Measurements from ENCODE around the gene PIP5K1B.
"Not testable (repeated sequence)": the region's sequence is repeated elsewhere in the genome, so short reads cannot be mapped to it uniquely, and the experiment has no call there.

Gene PIP5K1B

DNA sequence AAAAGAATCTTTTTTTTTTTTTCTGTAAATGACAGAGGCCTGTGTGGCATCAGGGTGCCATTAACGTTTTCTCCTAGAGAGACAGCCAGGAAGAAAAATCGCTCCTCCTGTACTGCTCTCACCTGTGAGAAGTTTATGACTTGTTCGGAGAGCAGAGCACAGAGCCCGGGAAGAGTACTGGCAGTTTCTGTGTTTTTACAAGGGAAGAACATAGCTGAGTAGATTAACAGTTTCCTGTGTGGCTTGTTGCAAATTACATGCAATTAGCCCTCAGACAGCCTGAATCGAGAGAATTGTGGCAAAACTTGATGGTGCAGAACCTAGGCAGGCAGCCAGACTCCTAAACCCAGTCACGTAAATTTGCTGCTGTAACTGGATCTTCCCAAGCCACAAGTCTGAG lies 276.7 kb downstream of the PIP5K1B start:
- TF ChIP-seq, protein P1, sequence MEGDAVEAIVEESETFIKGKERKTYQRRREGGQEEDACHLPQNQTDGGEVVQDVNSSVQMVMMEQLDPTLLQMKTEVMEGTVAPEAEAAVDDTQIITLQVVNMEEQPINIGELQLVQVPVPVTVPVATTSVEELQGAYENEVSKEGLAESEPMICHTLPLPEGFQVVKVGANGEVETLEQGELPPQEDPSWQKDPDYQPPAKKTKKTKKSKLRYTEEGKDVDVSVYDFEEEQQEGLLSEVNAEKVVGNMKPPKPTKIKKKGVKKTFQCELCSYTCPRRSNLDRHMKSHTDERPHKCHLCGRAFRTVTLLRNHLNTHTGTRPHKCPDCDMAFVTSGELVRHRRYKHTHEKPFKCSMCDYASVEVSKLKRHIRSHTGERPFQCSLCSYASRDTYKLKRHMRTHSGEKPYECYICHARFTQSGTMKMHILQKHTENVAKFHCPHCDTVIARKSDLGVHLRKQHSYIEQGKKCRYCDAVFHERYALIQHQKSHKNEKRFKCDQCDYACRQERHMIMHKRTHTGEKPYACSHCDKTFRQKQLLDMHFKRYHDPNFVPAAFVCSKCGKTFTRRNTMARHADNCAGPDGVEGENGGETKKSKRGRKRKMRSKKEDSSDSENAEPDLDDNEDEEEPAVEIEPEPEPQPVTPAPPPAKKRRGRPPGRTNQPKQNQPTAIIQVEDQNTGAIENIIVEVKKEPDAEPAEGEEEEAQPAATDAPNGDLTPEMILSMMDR (IDR thresholded peaks at IDR 0.05; ENCODE audit: low read depth, low read length, missing control alignments), result no peak
- no peak for DNase-seq (ENCODE audit: extremely low read depth, low read depth)

GRCh38 chr9:68983008-68983411 lies 278.0 kb downstream of the PIP5K1B start:
- no peak for DNase-seq (ENCODE audit: extremely low read depth, low read depth)
- no peak overlapping the region for H3K4me3 ChIP-seq (replicated peaks; ENCODE audit: low read depth, low read length)
- TF ChIP-seq, protein P1 (IDR thresholded peaks at IDR 0.05; ENCODE audit: low read depth, low read length, missing control alignments), result no peak

More for the DNA sequence above, 276.7 kb downstream of the PIP5K1B start:
- H3K4me3 ChIP-seq (replicated peaks; ENCODE audit: low read depth, low read length), result no peak overlapping the region

DNA sequence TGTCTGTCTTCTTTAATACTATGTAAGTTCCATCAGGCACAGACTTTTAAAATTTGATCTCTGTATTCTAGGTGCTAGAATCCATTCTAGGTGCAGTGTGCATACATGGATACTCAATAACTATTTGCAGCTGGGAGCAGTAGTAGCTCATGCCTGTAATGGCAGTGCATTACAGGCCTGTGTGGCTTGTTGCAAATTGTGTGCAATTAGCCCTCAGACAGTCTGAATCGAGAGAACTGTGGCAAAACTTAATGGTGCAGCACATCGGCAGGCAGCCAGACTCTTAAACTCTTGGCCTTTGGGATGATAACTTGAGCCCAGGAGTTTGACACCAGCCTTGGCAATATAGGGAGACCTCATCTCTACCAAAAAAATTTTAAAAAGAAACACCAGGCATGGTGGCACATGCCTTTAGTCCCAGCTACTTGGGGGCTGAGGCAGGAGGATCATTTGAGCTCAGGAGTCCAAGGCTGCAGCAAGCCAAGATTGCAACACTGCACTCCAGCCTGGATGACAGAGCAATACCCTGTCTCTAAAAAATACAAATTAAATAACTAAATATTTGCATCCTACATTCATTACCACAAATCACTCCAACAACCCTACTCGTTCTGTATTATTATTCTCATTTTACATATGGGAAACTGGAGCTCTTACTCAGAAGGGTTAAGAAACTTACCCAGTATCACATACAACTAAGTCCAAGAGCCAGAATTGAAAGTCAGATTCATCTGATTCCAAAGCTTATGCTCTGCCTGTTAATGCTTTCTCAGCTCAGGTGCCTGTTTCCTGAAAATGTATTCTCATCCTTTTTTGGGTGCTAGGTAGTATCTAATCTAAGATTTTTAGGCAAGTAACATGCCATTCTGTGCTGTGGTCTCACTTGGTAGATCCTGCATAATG lies 278.7 kb downstream of the PIP5K1B start:
- DNase-seq (ENCODE audit: extremely low read depth, low read depth), result no peak

DNA sequence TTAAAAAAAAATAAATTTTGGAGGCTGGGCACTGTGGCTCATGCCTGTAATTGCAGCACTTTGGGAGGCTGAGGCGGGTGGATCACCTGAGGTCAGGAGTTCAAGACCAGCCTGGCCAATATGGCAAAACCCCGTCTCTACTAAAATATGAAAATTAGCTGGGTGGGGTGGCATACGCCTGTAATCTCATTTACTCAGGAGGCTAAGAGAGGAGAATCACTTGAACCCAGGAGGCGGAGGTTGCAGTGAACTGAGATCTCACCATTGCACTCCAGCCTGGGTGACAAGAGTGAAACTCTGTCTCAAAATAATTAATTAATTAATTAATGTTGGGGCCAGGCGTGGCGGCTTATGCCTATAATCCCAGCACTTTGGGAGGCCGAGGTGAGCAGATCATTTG lies 281.9 kb downstream of the PIP5K1B start:
- not testable (repeated sequence) for H3K4me3 ChIP-seq (replicated peaks; ENCODE audit: low read depth, low read length); DNase-seq (ENCODE audit: extremely low read depth, low read depth)

More for the DNA sequence above, 278.7 kb downstream of the PIP5K1B start:
- TF ChIP-seq, protein P1 (IDR thresholded peaks at IDR 0.05; ENCODE audit: low read depth, low read length, missing control alignments), result no peak
- H3K4me3 ChIP-seq (replicated peaks; ENCODE audit: low read depth, low read length), result no peak overlapping the region

DNA sequence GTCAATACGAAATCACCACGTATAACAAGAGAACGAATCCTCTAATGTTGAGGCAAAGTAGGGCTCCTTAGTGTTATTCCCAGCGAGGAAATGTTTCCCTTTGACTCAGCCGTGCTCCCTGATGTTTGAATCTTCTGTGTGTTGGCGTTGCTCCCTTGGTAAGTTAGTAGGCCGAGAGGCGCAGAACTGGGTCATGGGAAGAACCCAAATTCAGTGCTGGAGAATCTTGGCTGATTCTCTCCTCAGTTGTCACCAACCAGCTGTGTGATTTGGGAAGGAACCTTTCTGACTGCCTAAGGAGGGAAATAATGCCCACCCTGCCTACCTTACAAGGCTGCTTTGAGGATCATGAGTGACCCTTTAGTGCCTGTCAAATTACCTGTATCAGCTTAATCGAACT lies 286.4 kb downstream of the PIP5K1B start:
- TF ChIP-seq, protein P1 (IDR thresholded peaks at IDR 0.05; ENCODE audit: low read depth, low read length, missing control alignments), result no peak
- no peak overlapping the region for H3K4me3 ChIP-seq (replicated peaks; ENCODE audit: low read depth, low read length)
- no peak for DNase-seq (ENCODE audit: extremely low read depth, low read depth)

GRCh38 chr9:68995776-68996175 lies 290.7 kb downstream of the PIP5K1B start:
- TF ChIP-seq, protein P1 (IDR thresholded peaks at IDR 0.05; ENCODE audit: low read depth, low read length, missing control alignments), result no peak
- no peak overlapping the region for H3K4me3 ChIP-seq (replicated peaks; ENCODE audit: low read depth, low read length)
- DNase-seq (ENCODE audit: extremely low read depth, low read depth), result no peak

DNA sequence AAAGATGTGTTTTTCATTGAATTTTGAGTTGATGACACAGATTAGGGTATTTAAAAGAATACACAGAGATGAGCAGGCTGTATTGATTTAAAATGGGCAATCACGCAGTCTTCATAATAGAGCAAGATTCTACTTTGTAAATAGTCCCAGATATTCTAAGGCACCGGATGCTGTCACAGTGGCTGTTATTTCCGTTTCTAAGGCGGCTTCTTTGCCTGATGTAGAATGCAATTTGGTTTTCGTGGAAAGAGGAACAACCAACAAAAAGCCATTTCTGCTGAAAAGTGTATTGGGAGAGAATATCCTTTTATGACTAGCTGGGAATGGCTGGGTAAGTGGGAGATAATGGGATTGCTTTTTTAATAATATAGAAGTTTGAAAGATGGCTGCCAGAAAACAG lies 291.4 kb downstream of the PIP5K1B start:
- no peak overlapping the region for H3K4me3 ChIP-seq (replicated peaks; ENCODE audit: low read depth, low read length)
- TF ChIP-seq, protein P1 (IDR thresholded peaks at IDR 0.05; ENCODE audit: low read depth, low read length, missing control alignments), result no peak
- no peak for DNase-seq (ENCODE audit: extremely low read depth, low read depth)

All from HFF-Myc (cell line).